Measurements from ENCODE around the gene DPP6. TPM values are rescaled to one million over a fixed set of nuclear protein-coding genes. Genes with fewer than 3 reads are reported as not detected.

DPP6 gene
- total RNA-seq, 1 experiment from 2014 or later, result not detected

DNA sequence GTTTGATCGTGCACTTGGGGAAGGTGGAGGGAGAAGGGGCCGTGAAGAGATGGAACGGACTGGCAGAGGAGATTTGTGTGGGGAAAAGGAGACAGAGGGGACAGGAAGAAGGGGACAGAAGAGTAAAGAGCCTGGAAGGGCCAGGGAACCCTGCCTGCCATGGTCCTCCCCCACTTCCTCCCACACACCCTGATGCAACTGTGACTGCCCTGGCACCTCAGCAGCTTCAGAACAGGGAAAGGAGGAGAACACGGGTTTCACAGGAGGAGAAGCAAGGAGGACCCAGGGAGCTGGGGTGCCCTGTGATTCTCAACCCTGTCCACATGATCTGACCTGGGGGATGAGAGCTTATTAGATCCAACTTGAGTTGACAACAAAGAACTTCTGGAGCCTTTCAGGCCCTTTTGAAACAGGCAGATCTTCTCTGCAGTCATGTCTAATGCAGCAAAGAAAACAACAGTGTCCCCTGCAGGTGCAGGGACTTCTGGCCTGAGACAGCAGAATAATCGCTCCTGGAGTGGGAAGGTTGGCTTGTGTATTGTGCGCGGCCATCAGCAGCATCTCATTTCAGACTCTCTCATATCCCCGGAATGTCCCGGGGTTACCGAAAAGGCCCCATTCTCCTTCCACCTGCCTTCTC lies 529.2 kb downstream of the DPP6 start:
- in situ Hi-C loops (cut with HindIII; ENCODE audit: low pct_unique_long_range_greater_than_20kb, low sequenced_read_pairs), result no loop called here
- DNase-seq (ENCODE audit: low read depth), result no peak

DNA sequence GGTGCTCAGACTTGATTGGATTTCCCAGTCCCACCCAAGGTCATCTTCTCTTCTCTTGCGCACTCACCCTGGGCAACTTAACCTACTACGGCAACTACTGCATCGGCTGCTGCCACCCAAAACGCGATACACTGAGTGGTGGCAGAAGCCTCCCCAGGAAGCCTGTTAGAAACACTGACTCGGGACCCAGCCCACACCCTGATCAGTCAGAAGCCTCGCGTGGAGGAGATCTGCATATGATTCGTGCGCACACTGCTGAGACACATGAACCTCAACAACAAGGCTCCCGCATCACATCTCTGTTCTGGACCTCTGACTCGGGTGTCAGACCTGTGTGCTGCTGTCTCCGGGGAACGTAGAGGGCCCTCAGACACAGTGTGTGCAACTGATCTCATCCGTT lies 531.3 kb downstream of the DPP6 start:
- DNase-seq (ENCODE audit: low read depth), result no peak
- in situ Hi-C loops (cut with HindIII; ENCODE audit: low pct_unique_long_range_greater_than_20kb, low sequenced_read_pairs), result no loop called here

GRCh38 chr7:154584352-154585252 lies 532.4 kb downstream of the DPP6 start:
- no peak for DNase-seq (ENCODE audit: low read depth)
- in situ Hi-C loops (cut with HindIII; ENCODE audit: low pct_unique_long_range_greater_than_20kb, low sequenced_read_pairs), result no loop called here

DNA sequence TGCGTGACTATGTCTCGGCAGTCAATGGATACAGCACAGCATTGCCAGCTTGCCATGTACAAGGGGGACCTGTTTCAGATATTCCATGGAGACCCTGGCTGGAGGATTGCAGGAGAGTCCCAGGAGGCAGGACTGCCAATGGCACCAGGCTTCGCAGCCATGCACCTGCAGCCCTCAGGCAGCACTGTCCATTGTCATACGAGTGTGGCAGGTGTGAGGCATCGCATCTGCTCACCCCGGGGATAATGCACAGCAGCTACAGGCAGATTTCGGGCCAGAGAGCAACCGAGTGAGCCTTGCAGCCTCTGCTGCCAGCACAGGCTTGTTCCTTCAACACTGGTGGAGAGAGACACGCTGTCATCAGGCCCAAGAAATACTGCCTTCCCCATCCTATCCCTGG lies 535.6 kb downstream of the DPP6 start:
- in situ Hi-C loops (cut with HindIII; ENCODE audit: low pct_unique_long_range_greater_than_20kb, low sequenced_read_pairs), result no loop called here

GRCh38 chr7:154591544-154591943 lies 539.3 kb downstream of the DPP6 start:
- in situ Hi-C loops (cut with HindIII; ENCODE audit: low pct_unique_long_range_greater_than_20kb, low sequenced_read_pairs), result no loop called here
- no peak for DNase-seq (ENCODE audit: low read depth)

More for the DNA sequence above, 535.6 kb downstream of the DPP6 start:
- DNase-seq (ENCODE audit: low read depth), result no peak

GRCh38 chr7:154592388-154592787 lies 540.2 kb downstream of the DPP6 start:
- no peak for DNase-seq (ENCODE audit: low read depth)
- in situ Hi-C loops (cut with HindIII; ENCODE audit: low pct_unique_long_range_greater_than_20kb, low sequenced_read_pairs), result no loop called here

DNA sequence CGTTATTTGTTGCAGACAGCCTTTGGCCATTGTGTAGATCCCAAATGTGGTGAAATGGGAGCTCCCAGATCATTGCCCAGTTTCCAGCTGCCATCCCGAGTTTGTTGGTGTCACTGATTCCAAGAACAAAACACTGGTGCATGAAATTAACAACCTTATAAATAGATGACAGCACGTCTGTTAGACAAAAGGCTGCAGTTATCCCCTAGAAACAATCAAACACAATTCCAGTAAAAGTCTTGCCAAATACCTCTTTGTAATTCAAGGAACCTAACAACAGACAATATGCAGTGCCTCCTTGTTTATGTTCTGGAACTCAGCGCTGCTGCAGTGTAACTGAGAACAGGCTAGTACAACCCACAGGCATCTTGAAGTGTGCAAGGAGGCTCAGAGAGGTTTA lies 546.2 kb downstream of the DPP6 start:
- in situ Hi-C loops (cut with HindIII; ENCODE audit: low pct_unique_long_range_greater_than_20kb, low sequenced_read_pairs), result no loop called here
- no peak for DNase-seq (ENCODE audit: low read depth)

- in situ Hi-C loops (cut with HindIII; ENCODE audit: low pct_unique_long_range_greater_than_20kb, low sequenced_read_pairs), result no loop called here
- no peak for DNase-seq (ENCODE audit: low read depth)
Measured at GRCh38 chr7:154598864-154599263, 546.7 kb downstream of the DPP6 start.

- in situ Hi-C loops (cut with HindIII; ENCODE audit: low pct_unique_long_range_greater_than_20kb, low sequenced_read_pairs), result no loop called here
- no peak for DNase-seq (ENCODE audit: low read depth)
Measured at GRCh38 chr7:154610903-154611302, 558.7 kb downstream of the DPP6 start.

DNA sequence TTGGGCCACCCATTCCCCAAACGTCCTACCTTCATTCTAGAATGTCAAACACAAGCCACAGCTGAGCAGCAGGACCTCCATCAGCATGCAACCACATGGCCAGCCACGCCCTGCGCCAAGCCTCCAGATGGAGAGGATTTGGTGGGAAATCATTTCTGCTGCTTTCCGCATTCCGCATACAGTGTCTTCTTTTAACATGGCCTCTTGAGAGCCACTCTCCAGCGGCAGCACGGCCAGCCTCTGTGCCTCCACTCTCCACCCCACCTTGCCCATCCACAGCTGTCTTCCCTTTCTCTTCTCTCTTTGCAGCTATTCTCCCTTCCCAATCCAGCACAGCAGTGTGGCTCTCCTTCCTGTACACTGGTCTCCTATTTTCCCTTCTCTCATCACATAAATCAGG lies 561.6 kb downstream of the DPP6 start:
- DNase-seq (ENCODE audit: low read depth), result no peak
- in situ Hi-C loops (cut with HindIII; ENCODE audit: low pct_unique_long_range_greater_than_20kb, low sequenced_read_pairs), result no loop called here

DNA sequence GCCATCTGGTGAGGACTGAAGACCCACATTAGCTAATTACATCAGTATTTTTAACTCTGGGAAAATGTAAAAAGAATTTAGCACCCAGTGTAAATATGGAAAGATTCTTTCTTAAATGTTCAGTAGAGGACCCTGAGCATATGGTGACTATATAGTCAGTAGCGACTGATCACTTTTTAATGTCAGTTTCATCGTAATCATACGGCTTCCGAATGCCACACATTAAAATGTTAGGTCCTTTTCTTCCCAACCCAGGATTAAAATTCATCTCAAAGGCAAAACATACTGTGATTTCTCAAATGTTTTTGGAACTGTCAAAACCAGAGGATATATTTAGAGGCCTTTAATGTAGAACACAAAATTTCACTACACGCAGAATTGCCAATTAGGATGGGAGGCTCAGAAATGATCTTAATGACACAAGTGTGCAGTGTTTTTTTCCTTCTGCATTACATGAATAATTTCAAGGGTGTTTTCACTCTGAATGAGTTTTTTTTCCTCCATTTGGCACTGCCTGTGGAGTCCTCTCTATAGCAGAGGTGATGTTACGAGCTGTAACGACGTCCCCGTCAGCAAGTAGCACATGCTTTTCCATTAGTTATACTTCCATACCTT lies 568.0 kb downstream of the DPP6 start:
- in situ Hi-C loops (cut with HindIII; ENCODE audit: low pct_unique_long_range_greater_than_20kb, low sequenced_read_pairs), result no loop called here
- DNase-seq (ENCODE audit: low read depth), result no peak

DNA sequence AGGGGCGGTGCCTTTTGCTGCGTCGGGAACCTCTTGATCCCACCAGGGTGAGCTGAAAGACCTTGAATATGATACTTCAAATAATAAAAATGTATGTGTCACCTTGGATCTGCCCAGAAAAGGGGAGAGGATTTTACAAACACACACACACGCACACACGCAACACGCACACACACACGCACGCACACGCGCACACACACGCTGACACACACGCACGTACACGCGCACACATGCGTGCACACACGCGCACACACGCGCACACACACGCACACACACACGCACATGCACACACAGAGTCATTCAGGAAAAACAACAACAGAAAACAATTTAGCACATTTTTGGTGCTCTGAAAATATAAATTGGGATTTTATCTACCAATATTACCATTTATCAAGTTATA lies 571.2 kb downstream of the DPP6 start:
- in situ Hi-C loops (cut with HindIII; ENCODE audit: low pct_unique_long_range_greater_than_20kb, low sequenced_read_pairs), result no loop called here
- no peak for DNase-seq (ENCODE audit: low read depth)

DNA sequence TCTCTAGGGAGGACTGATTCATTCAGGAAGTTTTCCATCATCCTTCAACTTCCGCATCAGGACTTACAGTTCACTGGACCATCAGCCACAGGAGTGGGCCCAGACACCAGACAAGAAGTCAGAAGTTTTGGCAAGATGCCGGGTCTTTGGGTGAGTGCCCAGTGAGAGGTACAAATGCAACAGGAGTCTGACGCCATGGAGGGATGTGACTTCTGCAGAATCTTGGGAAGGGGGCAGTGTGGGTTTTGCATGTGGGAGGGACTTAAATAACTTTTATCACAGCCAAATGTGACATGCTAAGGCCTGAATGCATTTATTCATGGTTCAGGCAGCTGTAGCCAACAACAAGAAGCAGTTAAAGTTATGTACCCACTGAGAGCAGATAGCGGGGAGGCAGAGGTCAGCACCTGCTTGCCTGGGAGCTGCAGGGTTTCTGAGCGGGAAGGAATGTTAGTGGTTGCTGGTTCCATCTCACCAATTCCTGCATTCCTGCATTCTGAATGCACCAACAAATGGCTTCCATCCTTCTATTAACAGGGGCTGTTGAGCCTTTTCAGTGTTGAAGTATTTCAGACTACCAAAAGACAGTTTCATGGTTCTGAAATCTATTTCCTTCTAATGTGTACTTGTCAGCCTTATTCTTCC lies 575.6 kb downstream of the DPP6 start:
- DNase-seq (ENCODE audit: low read depth), result no peak
- in situ Hi-C loops (cut with HindIII; ENCODE audit: low pct_unique_long_range_greater_than_20kb, low sequenced_read_pairs), result no loop called here

GRCh38 chr7:154628556-154628955 lies 576.4 kb downstream of the DPP6 start:
- in situ Hi-C loops (cut with HindIII; ENCODE audit: low pct_unique_long_range_greater_than_20kb, low sequenced_read_pairs), result no loop called here
- no peak for DNase-seq (ENCODE audit: low read depth)

DNA sequence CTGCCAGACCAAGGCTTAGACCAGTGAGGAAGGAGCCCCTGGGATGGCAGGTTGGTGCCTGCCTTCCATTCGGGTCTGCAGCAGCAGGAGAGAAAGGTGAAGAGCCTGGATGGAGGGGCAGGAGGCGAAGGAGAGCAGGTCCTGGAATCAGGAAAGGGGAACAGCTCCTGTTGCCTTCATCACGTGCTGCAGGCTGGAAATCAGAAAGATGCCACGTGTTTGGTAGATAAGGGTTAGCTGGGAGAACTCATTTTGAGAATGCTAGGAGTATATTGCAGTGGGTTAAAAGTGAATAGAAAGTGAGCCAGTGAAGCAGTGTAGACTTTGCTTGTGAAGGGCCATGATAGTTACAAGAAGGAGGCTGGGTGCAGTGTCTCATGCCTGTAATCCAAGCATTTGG lies 579.0 kb downstream of the DPP6 start:
- DNase-seq (ENCODE audit: low read depth), result no peak
- in situ Hi-C loops (cut with HindIII; ENCODE audit: low pct_unique_long_range_greater_than_20kb, low sequenced_read_pairs), result no loop called here

DNA sequence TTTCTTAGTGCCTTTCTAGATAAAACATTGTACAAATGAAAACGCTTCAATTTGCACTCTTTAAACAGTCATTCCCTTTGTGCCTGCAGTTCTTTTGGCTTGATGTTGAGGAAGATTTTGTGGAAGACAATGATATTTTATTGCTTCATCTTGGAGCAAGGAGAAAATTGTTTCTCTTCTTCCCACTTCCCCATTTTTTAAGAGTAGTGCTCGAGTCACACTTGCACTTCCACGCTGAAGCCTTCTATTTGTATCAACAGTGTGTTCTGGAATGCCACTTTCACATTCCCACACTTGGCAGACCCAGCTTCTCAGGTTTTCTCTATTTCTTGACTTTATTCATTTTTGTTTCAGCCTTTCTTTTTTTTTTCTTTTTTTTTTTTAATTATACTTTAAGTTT lies 581.4 kb downstream of the DPP6 start:
- no peak for DNase-seq (ENCODE audit: low read depth)
- in situ Hi-C loops (cut with HindIII; ENCODE audit: low pct_unique_long_range_greater_than_20kb, low sequenced_read_pairs), result no loop called here

DNA sequence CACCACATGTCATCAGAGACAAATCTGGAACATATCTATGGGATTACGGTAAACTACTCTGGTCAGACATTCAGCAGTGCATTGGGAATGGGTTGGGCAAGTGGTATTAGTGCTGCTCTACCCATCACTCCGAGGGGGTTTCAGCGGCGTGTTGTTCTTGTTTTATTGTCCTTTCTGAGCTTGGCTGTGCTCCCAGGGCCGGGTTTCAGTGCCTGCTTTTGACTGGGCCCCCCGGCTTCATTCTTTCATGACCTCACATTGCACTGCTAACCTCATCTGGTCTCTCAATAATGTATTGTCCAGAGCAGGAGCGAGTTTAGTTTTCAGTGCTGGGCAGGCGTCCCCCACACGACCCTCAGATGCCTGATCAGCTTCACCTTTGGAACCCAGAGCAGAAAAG lies 586.1 kb downstream of the DPP6 start:
- in situ Hi-C loops (cut with HindIII; ENCODE audit: low pct_unique_long_range_greater_than_20kb, low sequenced_read_pairs), result no loop called here
- DNase-seq (ENCODE audit: low read depth), result no peak

DNA sequence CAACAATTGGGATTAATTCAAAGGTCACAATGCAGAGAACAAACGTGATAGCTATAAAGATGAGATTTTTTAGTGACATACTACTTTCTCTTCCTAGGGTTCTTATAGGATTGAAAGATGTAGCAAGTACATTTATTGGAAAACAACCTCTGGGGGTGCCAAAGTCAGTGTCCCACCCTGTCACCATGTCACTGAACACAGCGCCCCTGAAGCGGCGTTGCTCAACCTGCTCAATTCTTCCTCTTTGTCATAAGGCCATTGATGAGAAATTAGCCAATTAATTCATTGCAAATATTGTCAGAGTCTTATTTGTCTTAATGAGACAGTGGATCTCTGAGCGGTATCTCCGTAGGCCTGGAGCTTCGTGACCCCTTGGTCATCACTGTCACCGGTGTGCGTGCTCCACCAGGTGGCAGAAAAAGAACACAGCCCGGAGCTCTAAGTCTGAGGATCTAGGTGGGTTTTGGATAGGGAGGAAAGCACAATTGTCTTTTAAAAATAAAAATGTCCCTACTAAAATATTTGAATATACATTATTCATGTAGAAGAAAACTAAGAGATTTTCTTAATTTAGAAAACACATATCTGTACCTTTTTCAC lies 588.2 kb downstream of the DPP6 start:
- in situ Hi-C loops (cut with HindIII; ENCODE audit: low pct_unique_long_range_greater_than_20kb, low sequenced_read_pairs), result no loop called here

GRCh38 chr7:154640917-154641316 lies 588.7 kb downstream of the DPP6 start:
- in situ Hi-C loops (cut with HindIII; ENCODE audit: low pct_unique_long_range_greater_than_20kb, low sequenced_read_pairs), result no loop called here

More for the DNA sequence above, 588.2 kb downstream of the DPP6 start:
- DNase-seq (ENCODE audit: low read depth), result no peak

More at GRCh38 chr7:154640917-154641316, 588.7 kb downstream of the DPP6 start:
- no peak for DNase-seq (ENCODE audit: low read depth)
